Measurements from ENCODE around the gene PTCH2. TPM values are rescaled to one million over a fixed set of nuclear protein-coding genes. Genes with fewer than 3 reads are reported as not detected.

Gene PTCH2
- 1 to 10 TPM in 4 of 5 donors, under 1 TPM in 1; 0.89 to 2.3 (median 1.3) TPM for total RNA-seq
- total RNA-seq (2013) = 1.0 TPM
- total RNA-seq = 0.55 to 2.7 (median 1.1) reads per million in 29 experiments

DNA sequence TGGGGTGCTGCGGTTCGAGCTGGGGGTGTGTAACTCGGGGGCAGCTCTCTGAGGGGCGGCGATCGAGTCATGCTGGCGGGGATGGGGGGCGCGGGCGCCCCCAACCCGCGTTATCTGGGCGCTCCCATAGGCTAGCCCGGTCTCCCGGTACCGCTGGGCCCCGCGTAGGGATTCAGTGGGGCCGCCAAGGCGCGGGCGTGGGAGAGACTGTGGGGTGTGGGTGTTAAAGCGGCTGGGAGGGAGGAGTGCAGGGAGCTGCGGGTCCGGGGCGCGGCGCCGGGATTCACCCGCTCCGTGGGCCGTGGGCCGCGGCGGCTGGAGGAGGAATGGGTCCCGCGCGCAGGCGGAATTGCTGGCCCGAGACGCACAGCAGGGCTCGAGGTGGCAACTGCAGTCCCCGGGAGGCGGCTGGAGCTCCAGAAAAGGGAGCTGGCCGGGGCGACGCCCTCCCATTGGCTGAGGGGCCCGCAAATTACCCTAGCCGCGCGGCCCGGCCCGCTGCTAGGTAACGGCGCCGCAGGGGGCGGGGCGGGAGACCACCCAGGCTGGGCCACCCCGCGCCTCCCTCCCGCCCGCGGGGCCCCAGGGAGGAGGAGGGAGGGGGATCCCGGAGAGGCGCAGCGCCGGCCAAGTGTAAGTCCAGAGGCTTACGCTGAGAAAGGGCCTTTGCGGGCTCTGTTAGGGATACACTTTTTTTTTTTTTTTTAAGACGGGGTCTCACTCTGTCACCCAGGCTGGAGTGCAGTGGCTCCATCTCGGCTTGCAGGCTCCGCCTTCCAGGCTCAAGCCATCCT, at the start of gene PTCH2:
TSS of gene PTCH2 (minus strand) at position 392 of the 794 bp plus-strand sequence. CDS start at position 71, 321 bp downstream.
- Mint-ChIP-seq H3K27ac (no peak within 1 kb of the TSS), H3K4me3 (peak within 1 kb of the TSS; percentile 43 to 67 (median 53)), H3K27me3 (peaks cover 13 to 25% of the 10 kb centered on the region in 2 donors), H3K36me3 (no peaks in the 10 kb centered on the region), H3K4me1 (peaks cover 4 to 13% (median 8%) of the 10 kb centered on the region in 3 donors), H3K9me3 (no peaks in the 10 kb centered on the region)
- CTCF ChIA-PET = interaction anchor here in 1 of 2 donors (0.6 to 0.7 kb wide), 3 partner anchors 58 to 460 kb away, joined by 3 to 4 read pairs (median 3); no protein-coding TSS in a partner anchor
- 4% methylated on average over 59 of the region's 72 CpGs for WGBS (ENCODE audit: insufficient coverage)
- H3K27me3 ChIP-seq (replicated peaks in 1 of 2; ENCODE audit: control insufficient read depth in 2 of 2, extremely low read depth in 1 of 2, insufficient read depth in 2 of 2, low read length in 1 of 2) = peaks cover 0 to 43% of the 10 kb centered on the region in 2 experiments
- peak within 1 kb of the TSS; percentile 25 to 54 for H3K4me3 ChIP-seq (ENCODE audit: control insufficient read depth in 1 of 2, extremely low read depth in 1 of 2, low read length in 1 of 2)
- ATAC-seq (replicated peaks in 1 of 4) = peak; percentile 64 to 82 (median 76)
- peak in 8 of 35 experiments; percentile 11 to 44 (median 20) for DNase-seq
- peaks cover 0 to 12% of the 10 kb centered on the region in 2 experiments for H3K4me1 ChIP-seq (ENCODE audit: control insufficient read depth in 1 of 2, extremely low read depth in 1 of 2, insufficient read depth in 2 of 2, low read length in 2 of 2)
- peaks cover 0 to 3% of the 10 kb centered on the region in 2 donors for H3K36me3 ChIP-seq (ENCODE audit: control insufficient read depth in 2 of 2, extremely low read depth in 1 of 2, insufficient read depth in 1 of 2, low read length in 1 of 2)
- no peaks in the 10 kb centered on the region for H3K9me3 ChIP-seq
- POLR2A ChIA-PET = interaction anchor here (0.6 kb wide), 3 partner anchors 43 to 634 kb away, joined by 3 to 4 read pairs (median 4); partner anchors contain the start of gene PLK3 (in 1 of the 2)
- H3K27ac ChIP-seq (ENCODE audit: low read length) = no peak within 1 kb of the TSS

- Mint-ChIP-seq H3K27me3 (no peaks in the 10 kb centered on the region), H3K4me1 (no peaks in the 10 kb centered on the region), H3K36me3 (peaks cover 73% of the 10 kb centered on the region), H3K4me3 (no peak overlapping the region), H3K9me3 (peaks cover 12 to 23% (median 20%) of the 10 kb centered on the region in 3 donors), H3K27ac (no peak overlapping the region)
- no peak for DNase-seq
- H3K4me1 ChIP-seq (ENCODE audit: control insufficient read depth in 1 of 2, extremely low read depth in 1 of 2, insufficient read depth in 2 of 2, low read length in 2 of 2) = no peaks in the 10 kb centered on the region
- H3K36me3 ChIP-seq (ENCODE audit: control insufficient read depth in 2 of 2, extremely low read depth in 1 of 2, insufficient read depth in 1 of 2, low read length in 1 of 2) = peaks cover 0 to 19% of the 10 kb centered on the region in 2 donors
- no CpG with 5 or more reads among the region's 3 CpGs for WGBS (ENCODE audit: insufficient coverage)
- POLR2A ChIA-PET = no interaction called here
- no peak overlapping the region for H3K4me3 ChIP-seq (ENCODE audit: control insufficient read depth in 1 of 2, extremely low read depth in 1 of 2, low read length in 1 of 2)
- ATAC-seq (replicated peaks in 1 of 4) = no peak
- CTCF ChIA-PET = no interaction called here
- no peaks in the 10 kb centered on the region for H3K27me3 ChIP-seq (replicated peaks in 1 of 2; ENCODE audit: control insufficient read depth in 2 of 2, extremely low read depth in 1 of 2, insufficient read depth in 2 of 2, low read length in 1 of 2)
- H3K9me3 ChIP-seq = peaks cover 9% of the 10 kb centered on the region
- H3K27ac ChIP-seq (ENCODE audit: low read length) = no peak overlapping the region
Observed at GRCh38 chr1:44890007-44890406, 47.0 kb upstream of the PTCH2 start.

DNA sequence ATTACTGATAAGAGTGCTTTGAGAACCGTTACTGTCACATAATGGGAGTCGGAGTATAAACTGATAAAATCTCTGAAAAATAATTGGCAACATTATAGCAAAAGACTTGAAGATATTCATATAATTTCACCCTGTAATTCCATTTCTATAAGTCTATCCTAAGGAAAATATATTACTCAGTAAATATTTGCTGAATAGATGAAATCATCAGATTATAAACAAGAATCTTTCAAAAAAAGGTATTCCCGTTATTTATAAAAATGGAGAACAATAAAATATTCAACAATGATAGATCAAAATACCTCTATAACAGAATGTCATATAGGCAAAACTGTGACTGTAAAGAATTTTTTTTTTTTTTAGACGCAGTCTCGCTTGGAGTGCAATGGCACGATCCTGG, 42.4 kb upstream of the PTCH2 start:
- DNase-seq (no peak), ATAC-seq (replicated peaks in 1 of 4) (no peak)
- H3K9me3 Mint-ChIP-seq = peaks cover 4 to 17% (median 11%) of the 10 kb centered on the region in 3 donors
- no peaks in the 10 kb centered on the region for H3K4me1 Mint-ChIP-seq
- H3K4me3 Mint-ChIP-seq = no peak overlapping the region
- H3K9me3 ChIP-seq = peaks cover 5% of the 10 kb centered on the region
- 100% methylated on average over 2 of the region's 6 CpGs for WGBS (ENCODE audit: insufficient coverage)
- peaks cover 65% of the 10 kb centered on the region for H3K36me3 Mint-ChIP-seq
- no peaks in the 10 kb centered on the region for H3K27me3 ChIP-seq (replicated peaks in 1 of 2; ENCODE audit: control insufficient read depth in 2 of 2, extremely low read depth in 1 of 2, insufficient read depth in 2 of 2, low read length in 1 of 2)
- ChIA-PET POLR2A (no interaction called here), CTCF (no interaction called here)
- H3K4me3 ChIP-seq (ENCODE audit: control insufficient read depth in 1 of 2, extremely low read depth in 1 of 2, low read length in 1 of 2) = no peak overlapping the region
- no peak overlapping the region for H3K27ac Mint-ChIP-seq
- no peak overlapping the region for H3K27ac ChIP-seq (ENCODE audit: low read length)
- no peaks in the 10 kb centered on the region for H3K4me1 ChIP-seq (ENCODE audit: control insufficient read depth in 1 of 2, extremely low read depth in 1 of 2, insufficient read depth in 2 of 2, low read length in 2 of 2)
- H3K36me3 ChIP-seq (ENCODE audit: control insufficient read depth in 2 of 2, extremely low read depth in 1 of 2, insufficient read depth in 1 of 2, low read length in 1 of 2) = peaks cover 0 to 11% of the 10 kb centered on the region in 2 donors
- no peaks in the 10 kb centered on the region for H3K27me3 Mint-ChIP-seq

DNA sequence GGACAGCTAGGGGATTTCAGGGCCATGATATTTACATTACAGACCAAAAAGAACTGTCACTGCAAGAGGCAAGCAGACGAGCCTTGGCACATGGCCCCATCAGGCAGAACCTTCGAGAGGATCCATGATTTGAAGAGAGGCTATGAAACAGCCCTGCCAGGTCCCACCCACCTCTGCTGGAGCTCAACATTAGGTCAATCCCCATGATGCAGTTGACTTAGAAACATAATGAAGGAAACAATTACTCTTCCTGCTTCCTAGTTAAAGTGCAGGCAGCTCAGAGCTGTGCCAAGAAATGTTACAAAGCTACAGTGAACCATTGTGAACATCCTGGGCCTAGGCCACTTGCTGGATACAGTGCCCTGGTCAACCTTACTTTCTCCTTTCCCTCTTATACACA, 41.7 kb upstream of the PTCH2 start:
- Histone ChIP-seq H3K36me3 (ENCODE audit: control insufficient read depth in 2 of 2, extremely low read depth in 1 of 2, insufficient read depth in 1 of 2, low read length in 1 of 2) (peaks cover under 1 to 17% of the 10 kb centered on the region in 2 donors), H3K4me3 (ENCODE audit: control insufficient read depth in 1 of 2, extremely low read depth in 1 of 2, low read length in 1 of 2) (no peak overlapping the region), H3K27ac (ENCODE audit: low read length) (no peak overlapping the region), H3K27me3 (replicated peaks in 1 of 2; ENCODE audit: control insufficient read depth in 2 of 2, extremely low read depth in 1 of 2, insufficient read depth in 2 of 2, low read length in 1 of 2) (no peaks in the 10 kb centered on the region), H3K4me1 (ENCODE audit: control insufficient read depth in 1 of 2, extremely low read depth in 1 of 2, insufficient read depth in 2 of 2, low read length in 2 of 2) (no peaks in the 10 kb centered on the region), H3K9me3 (peaks cover 5% of the 10 kb centered on the region)
- peaks cover 4 to 13% (median 8%) of the 10 kb centered on the region in 3 donors for H3K9me3 Mint-ChIP-seq
- no peak overlapping the region for H3K27ac Mint-ChIP-seq
- ChIA-PET CTCF (no interaction called here), POLR2A (no interaction called here)
- H3K36me3 Mint-ChIP-seq = peaks cover 64% of the 10 kb centered on the region
- DNase-seq = no peak
- no peak for ATAC-seq (replicated peaks in 1 of 4)
- H3K27me3 Mint-ChIP-seq = no peaks in the 10 kb centered on the region
- no peaks in the 10 kb centered on the region for H3K4me1 Mint-ChIP-seq
- 100% methylated on average over 2 of the region's 2 CpGs for WGBS (ENCODE audit: insufficient coverage)
- H3K4me3 Mint-ChIP-seq = no peak overlapping the region

- no peaks in the 10 kb centered on the region for H3K4me1 Mint-ChIP-seq
- Histone ChIP-seq H3K9me3 (no peaks in the 10 kb centered on the region), H3K36me3 (ENCODE audit: control insufficient read depth in 2 of 2, extremely low read depth in 1 of 2, insufficient read depth in 1 of 2, low read length in 1 of 2) (peaks cover 16 to 29% of the 10 kb centered on the region in 2 donors), H3K4me3 (ENCODE audit: control insufficient read depth in 1 of 2, extremely low read depth in 1 of 2, low read length in 1 of 2) (no peak overlapping the region), H3K4me1 (ENCODE audit: control insufficient read depth in 1 of 2, extremely low read depth in 1 of 2, insufficient read depth in 2 of 2, low read length in 2 of 2) (no peaks in the 10 kb centered on the region), H3K27ac (ENCODE audit: low read length) (no peak overlapping the region), H3K27me3 (replicated peaks in 1 of 2; ENCODE audit: control insufficient read depth in 2 of 2, extremely low read depth in 1 of 2, insufficient read depth in 2 of 2, low read length in 1 of 2) (no peaks in the 10 kb centered on the region)
- no peak for DNase-seq
- H3K4me3 Mint-ChIP-seq = no peak overlapping the region
- ATAC-seq (replicated peaks in 1 of 4) = no peak
- WGBS (ENCODE audit: insufficient coverage) = 100% methylated on average over 2 of the region's 7 CpGs
- H3K27ac Mint-ChIP-seq = no peak overlapping the region
- ChIA-PET CTCF (no interaction called here), POLR2A (no interaction called here)
- peaks cover 58% of the 10 kb centered on the region for H3K36me3 Mint-ChIP-seq
- H3K9me3 Mint-ChIP-seq = no peaks in the 10 kb centered on the region
- no peaks in the 10 kb centered on the region for H3K27me3 Mint-ChIP-seq
Observed at GRCh38 chr1:44881011-44881632, 38.1 kb upstream of the PTCH2 start.

DNA sequence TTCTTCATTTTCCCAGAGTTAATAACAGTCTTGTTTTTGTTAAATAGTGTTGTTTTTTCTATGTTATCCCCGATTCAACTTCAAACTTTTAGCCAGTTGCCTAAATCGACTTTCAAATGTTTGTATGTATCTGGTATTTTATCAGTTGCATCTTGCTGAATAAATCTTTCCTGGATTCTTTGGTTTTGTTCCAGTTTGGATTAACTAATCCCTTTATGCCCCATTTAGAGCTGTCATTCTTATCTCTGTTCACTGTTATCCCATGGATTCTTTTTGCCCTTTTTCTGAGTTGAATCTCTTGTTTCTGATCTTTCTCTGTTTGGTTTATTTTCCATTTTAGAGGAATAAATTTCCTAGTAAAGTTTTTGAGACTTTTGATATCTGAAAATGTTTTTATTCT, 31.1 kb upstream of the PTCH2 start:
- no peaks in the 10 kb centered on the region for H3K4me1 ChIP-seq (ENCODE audit: control insufficient read depth in 1 of 2, extremely low read depth in 1 of 2, insufficient read depth in 2 of 2, low read length in 2 of 2)
- no CpG with 5 or more reads among the region's 2 CpGs for WGBS (ENCODE audit: insufficient coverage)
- CTCF ChIA-PET = no interaction called here
- H3K36me3 Mint-ChIP-seq = peaks cover 48% of the 10 kb centered on the region
- no peak overlapping the region for H3K4me3 ChIP-seq (ENCODE audit: control insufficient read depth in 1 of 2, extremely low read depth in 1 of 2, low read length in 1 of 2)
- no peaks in the 10 kb centered on the region for H3K9me3 Mint-ChIP-seq
- H3K27ac Mint-ChIP-seq = no peak overlapping the region
- no peak for DNase-seq
- no peaks in the 10 kb centered on the region for H3K4me1 Mint-ChIP-seq
- no peak for ATAC-seq (replicated peaks in 1 of 4)
- peaks cover 18 to 31% of the 10 kb centered on the region in 2 donors for H3K36me3 ChIP-seq (ENCODE audit: control insufficient read depth in 2 of 2, extremely low read depth in 1 of 2, insufficient read depth in 1 of 2, low read length in 1 of 2)
- no peak overlapping the region for H3K4me3 Mint-ChIP-seq
- no peak overlapping the region for H3K27ac ChIP-seq (ENCODE audit: low read length)
- H3K9me3 ChIP-seq = no peaks in the 10 kb centered on the region
- no peaks in the 10 kb centered on the region for H3K27me3 Mint-ChIP-seq
- no peaks in the 10 kb centered on the region for H3K27me3 ChIP-seq (replicated peaks in 1 of 2; ENCODE audit: control insufficient read depth in 2 of 2, extremely low read depth in 1 of 2, insufficient read depth in 2 of 2, low read length in 1 of 2)
- POLR2A ChIA-PET = no interaction called here
